GM23338 (cell line): ENCODE data around the gene NFS1. TPM values are rescaled to one million over a fixed set of nuclear protein-coding genes. Genes with fewer than 3 reads are reported as not detected.

ENCODE experiments used
- ATAC-seq: fragments of 200-7000 bp; cut with Tn5 transposase; 3 replicates; pipeline ENCODE4 v1.9.1; 2020
- DNase-seq: peaks from one replicate; pipeline ENCODE4 v3.0.0-alpha.2; 2015; ENCODE audit warnings: low spot score
- H2AFZ ChIP-seq: fragments of 200-600 bp; sonication (generic); 2 replicates; pipeline ENCODE4 v1.8.0; 2016; ENCODE audit warnings: antibody characterized with exemption, mild to moderate bottlenecking, moderate library complexity
- H3F3A ChIP-seq: fragments of 200-600 bp; sonication (generic); replicated peaks from 2 replicates; pipeline ENCODE4 v1.8.0; 2017; ENCODE audit warnings: antibody characterized with exemption, mixed run types, low read depth
- H3K27ac ChIP-seq: fragments of 200-600 bp; sonication (generic); 2 replicates; pipeline ENCODE4 v1.6.1; 2016; ENCODE audit warnings: low read depth
- H3K27me3 ChIP-seq: fragments of 200-600 bp; sonication (generic); 2 replicates; pipeline ENCODE4 v1.8.0; 2016; ENCODE audit warnings: mild to moderate bottlenecking, mixed run types, moderate library complexity; ENCODE audit not compliant: insufficient read depth
- H3K36me3 ChIP-seq: fragments of 200-600 bp; sonication (generic); 2 replicates; pipeline ENCODE4 v1.8.0; 2016; ENCODE audit warnings: mild to moderate bottlenecking; ENCODE audit not compliant: insufficient read depth
- H3K4me1 ChIP-seq: fragments of 200-600 bp; sonication (generic); 2 replicates; pipeline ENCODE4 v1.8.0; 2016; ENCODE audit warnings: mild to moderate bottlenecking, moderate library complexity; ENCODE audit not compliant: insufficient read depth
- H3K4me2 ChIP-seq: fragments of 200-600 bp; sonication (generic); 2 replicates; pipeline ENCODE4 v1.7.1; 2017; ENCODE audit warnings: mixed run types
- H3K4me3 ChIP-seq: fragments of 200-600 bp; sonication (generic); 2 replicates; pipeline ENCODE4 v1.6.1; 2016; ENCODE audit warnings: mixed run types
- H3K79me2 ChIP-seq: fragments of 200-600 bp; sonication (generic); replicated peaks from 2 replicates; pipeline ENCODE4 v1.8.0; 2017; ENCODE audit warnings: mild to moderate bottlenecking; ENCODE audit not compliant: insufficient read depth
- H3K9me2 ChIP-seq: fragments of 200-600 bp; sonication (generic); 2 replicates; pipeline ENCODE4 v1.8.0; 2017; ENCODE audit not compliant: insufficient read depth
- H4K20me1 ChIP-seq: fragments of 200-600 bp; sonication (generic); replicated peaks from 2 replicates; pipeline ENCODE4 v1.8.0; 2017; ENCODE audit warnings: mild to moderate bottlenecking; ENCODE audit not compliant: insufficient read depth
- H3K27ac Mint-ChIP-seq: 2 replicates; pipeline ENCODE4 v1.8.0; 2020; ENCODE audit warnings: inconsistent platforms, mild to moderate bottlenecking, moderate library complexity, mixed read lengths
- H3K27me3 Mint-ChIP-seq: 3 replicates; pipeline ENCODE4 v1.8.0; 2022; ENCODE audit warnings: low read depth, mild to moderate bottlenecking, moderate library complexity, mixed read lengths, inconsistent platforms; ENCODE audit not compliant: insufficient read depth, poor library complexity
- H3K36me3 Mint-ChIP-seq: 3 replicates; pipeline ENCODE4 v1.8.0; 2021; ENCODE audit warnings: low read depth, mild to moderate bottlenecking, inconsistent platforms, moderate library complexity, mixed read lengths
- H3K4me1 Mint-ChIP-seq: 3 replicates; pipeline ENCODE4 v1.8.0; 2020; ENCODE audit warnings: mild to moderate bottlenecking, inconsistent platforms, mixed read lengths
- H3K4me3 Mint-ChIP-seq: 3 replicates; pipeline ENCODE4 v1.8.0; 2021; ENCODE audit warnings: moderate library complexity, mild to moderate bottlenecking, inconsistent platforms, mixed read lengths
- H3K9me3 Mint-ChIP-seq: 3 replicates; pipeline ENCODE4 v1.8.0; 2020; ENCODE audit warnings: moderate library complexity, mild to moderate bottlenecking, inconsistent platforms, mixed read lengths
- CREB1 ChIP-seq: fragments of 250-450 bp; sonication (Bioruptor Pico); IDR thresholded peaks from 2 replicates; pipeline ENCODE4 v1.5.0; 2020; ENCODE audit warnings: low read depth, mild to moderate bottlenecking, moderate library complexity
- CTCF ChIP-seq, 2 experiments: fragments of 200-600 bp in 1 of 2; sonication (generic) in 1 of 2; conservative IDR thresholded peaks; 2 replicates each; pipeline versions ENCODE4 v1.5.1 to v1.6.1; 2016 to 2017; ENCODE audit warnings: antibody characterized with exemption in 2 of 2, low read depth in 2 of 2, mild to moderate bottlenecking in 2 of 2, moderate library complexity in 1 of 2
- ETS1 ChIP-seq: IDR thresholded peaks from 2 replicates; pipeline ENCODE4 v1.6.1; 2016; ENCODE audit warnings: antibody characterized with exemption
- EZH2 ChIP-seq: fragments of 200-600 bp; sonication (generic); IDR thresholded peaks from one replicate; pipeline ENCODE4 v1.8.0; 2017; ENCODE audit warnings: antibody characterized with exemption, mild to moderate bottlenecking, low read depth; ENCODE audit not compliant: unreplicated experiment
- EZH2phosphoT487 ChIP-seq: fragments of 200-600 bp; sonication (generic); IDR thresholded peaks from one replicate; pipeline ENCODE4 v1.8.1; 2018; ENCODE audit warnings: antibody characterized with exemption; ENCODE audit not compliant: unreplicated experiment
- JUNB ChIP-seq: IDR thresholded peaks from one replicate; pipeline ENCODE4 v1.6.1; 2016; ENCODE audit warnings: antibody characterized with exemption; ENCODE audit not compliant: unreplicated experiment
- NANOG ChIP-seq: IDR thresholded peaks from 2 replicates; pipeline ENCODE4 v1.6.1; 2016; ENCODE audit warnings: antibody characterized with exemption, borderline replicate concordance
- POLR2AphosphoS5 ChIP-seq: IDR thresholded peaks from 2 replicates; pipeline ENCODE4 v1.6.1; 2016; ENCODE audit warnings: antibody characterized with exemption, low read depth
- REST ChIP-seq: IDR thresholded peaks from one replicate; pipeline ENCODE4 v1.6.1; 2018; ENCODE audit warnings: antibody characterized with exemption; ENCODE audit not compliant: unreplicated experiment
- STAT1 ChIP-seq: IDR thresholded peaks from one replicate; pipeline ENCODE4 v1.6.1; 2016; ENCODE audit warnings: antibody characterized with exemption; ENCODE audit not compliant: unreplicated experiment
- ZNF114 ChIP-seq: fragments of 250-450 bp; sonication (Bioruptor Pico); IDR thresholded peaks from 2 replicates; pipeline ENCODE4 v1.5.0; 2020; ENCODE audit warnings: mild to moderate bottlenecking, moderate library complexity
- ZNF331 ChIP-seq: fragments of 250-450 bp; sonication (Bioruptor Pico); IDR thresholded peaks from 2 replicates; pipeline ENCODE4 v1.5.0; 2020; ENCODE audit warnings: low read depth, mild to moderate bottlenecking, moderate library complexity
- ZNF462 ChIP-seq: fragments of 250-450 bp; sonication (Bioruptor Pico); IDR thresholded peaks from 2 replicates; pipeline ENCODE4 v1.5.0; 2020; ENCODE audit warnings: mild to moderate bottlenecking, moderate library complexity
- polyA plus RNA-seq: library from polyadenylated mRNA; unstranded; fragments of >200 nt; fragmentation: Nextera tagmentation; extraction: Ambion mirVana; gene quantifications from 2 replicates; pipeline ENCODE4 v1.2.1, GENCODE V29; 2016
- total RNA-seq: library from RNA; depleted of rRNA; stranded (reverse); fragments of >200 nt; shearing (Covaris generic); gene quantifications from 2 replicates; pipeline ENCODE4 v1.2.3, GENCODE V29; 2014

The NFS1 gene
- total and polyA plus RNA-seq, 2 experiments from 2014 or later, result 22.8 to 35.7 TPM

- Histone ChIP-seq H3K9me2 (no peaks in the 10 kb centered on the region), H3K36me3 (0 out of 2 replicates have a peak, but pooled peaks cover under 1% of the 10 kb centered on the region), H3K4me2 (no peak overlapping the region), H3K27ac (peak overlapping the region; percentile 74; the same call in 1 of the 2 replicates), H3K4me1 (peaks cover 21% of the 10 kb centered on the region; the same call in 1 of the 2 replicates), H3F3A (no peaks in the 10 kb centered on the region), H3K79me2 (peaks cover 71% of the 10 kb centered on the region), H2AFZ (no peak overlapping the region), H3K4me3 (no peak overlapping the region), H4K20me1 (peaks cover 40% of the 10 kb centered on the region), H3K27me3 (no peaks in the 10 kb centered on the region)
- Mint-ChIP-seq H3K36me3 (peaks cover 10% of the 10 kb centered on the region), H3K9me3 (no peaks in the 10 kb centered on the region), H3K27me3 (peaks cover 7% of the 10 kb centered on the region), H3K4me3 (no peak overlapping the region), H3K27ac (no peak overlapping the region), H3K4me1 (peaks cover 21% of the 10 kb centered on the region)
- no peak for TF ChIP-seq CREB1 (CRISPR knock-in tag)
- no peak for TF ChIP-seq NANOG
- no peak for TF ChIP-seq REST
- TF ChIP-seq EZH2, result no peak
- no peak for TF ChIP-seq JUNB
- TF ChIP-seq CTCF (conservative IDR thresholded peaks at IDR 0.05; ENCODE audit: low read depth in 2 of 2), result no peak
- no peak for TF ChIP-seq STAT1
- no peak for TF ChIP-seq ZNF462
- no peak for TF ChIP-seq ZNF331 (CRISPR knock-in tag)
- no peak for TF ChIP-seq EZH2phosphoT487
- no peak for TF ChIP-seq POLR2AphosphoS5
- TF ChIP-seq ETS1, result no peak
- TF ChIP-seq ZNF114, result no peak
- ATAC-seq, result no peak
- DNase-seq, result no peak
Measured at GRCh38 chr20:35636095-35636494, 63.1 kb downstream of the NFS1 start.
